Adrenal gland (tissue), 5 donors: ENCODE data around the gene MIOX.

Experiments used
- CTCF ChIP-seq, 6 experiments: fragments of 450-650 bp in 4 of 6; fragments of 200-600 bp in 2 of 6; sonication (generic) in 1 of 6; IDR thresholded peaks; 1 replicate in 5 of 6; 2 replicates in 1 of 6; pipeline versions ENCODE4 v1.5.1 to v1.8.0; 2016 to 2021; ENCODE audit warnings: antibody characterized with exemption in 6 of 6, mild to moderate bottlenecking in 2 of 6, moderate library complexity in 1 of 6
- POLR2A ChIP-seq, 2 donors: fragments of 450-650 bp; IDR thresholded peaks; one replicate each; pipeline ENCODE4 v1.6.1; 2017; ENCODE audit warnings: antibody characterized with exemption in 2 of 2, mild to moderate bottlenecking in 2 of 2, moderate library complexity in 1 of 2
- donor health status: DM: no; HTN: no; CAD: no.

- TF ChIP-seq CTCF (IDR thresholded peaks at IDR 0.05) (peak in 1 of 6 experiments; percentile 43), POLR2A (IDR thresholded peaks at IDR 0.05) (no peak)
Observed at GRCh38 chr22:50525858-50526107, 39.1 kb downstream of the MIOX start.
